Activated CD8-positive, alpha-beta memory T cell treated with anti-CD3 and anti-CD28 coated beads, Interleukin-2, amount 10 ng/mL, durations not matched to agents 7 days and 5 days (primary cell): ENCODE data around the gene TSPAN16. TPM values are rescaled to one million over a fixed set of nuclear protein-coding genes. Genes with fewer than 3 reads are reported as not detected.
"Not testable (repeated sequence)": the region's sequence is repeated elsewhere in the genome, so short reads cannot be mapped to it uniquely, and the experiment has no call there.

Experiments used
- ATAC-seq: fragments of 150-1000 bp; cut with Tn5 transposase; one replicate; pipeline ENCODE4 v1.10.0; 2021; ENCODE audit warnings: moderate library complexity
- CTCF ChIA-PET: fragments of 350-600 bp; sonication (Branson Sonifier 250); formaldehyde crosslinking; loops from one replicate; lab custom pipeline; 2021; ENCODE audit warnings: antibody characterized with exemption; lab: Charles Lee
- DNase-seq: peaks from one replicate; pipeline ENCODE4 v3.0.0-alpha.2; 2020
- H3K27ac Mint-ChIP-seq: one replicate; pipeline ENCODE4 v1.8.0; 2021; ENCODE audit warnings: mild to moderate bottlenecking, mixed read lengths
- H3K27me3 Mint-ChIP-seq: one replicate; pipeline ENCODE4 v1.8.0; 2021; ENCODE audit warnings: mixed read lengths
- H3K36me3 Mint-ChIP-seq: one replicate; pipeline ENCODE4 v1.8.0; 2021; ENCODE audit warnings: mild to moderate bottlenecking, mixed read lengths
- H3K4me1 Mint-ChIP-seq: one replicate; pipeline ENCODE4 v1.8.0; 2021; ENCODE audit warnings: mixed read lengths
- H3K4me3 Mint-ChIP-seq: one replicate; pipeline ENCODE4 v1.8.0; 2021; ENCODE audit warnings: mild to moderate bottlenecking, moderate library complexity, mixed read lengths
- H3K9me3 Mint-ChIP-seq: one replicate; pipeline ENCODE4 v1.8.0; 2022; ENCODE audit warnings: low read depth, mixed read lengths
- total RNA-seq, 2 experiments: library from RNA; stranded (reverse); gene quantifications; one replicate each; pipeline ENCODE4 v1.2.3, GENCODE V29; 2021

TSPAN16 gene
- total RNA-seq, 2 experiments from 2014 or later, result not detected

GRCh38 chr19:11330127-11330526 lies 34.2 kb downstream of the TSPAN16 start:
- ATAC-seq, result no peak
- H3K9me3 Mint-ChIP-seq, result no peaks in the 10 kb centered on the region

DNA sequence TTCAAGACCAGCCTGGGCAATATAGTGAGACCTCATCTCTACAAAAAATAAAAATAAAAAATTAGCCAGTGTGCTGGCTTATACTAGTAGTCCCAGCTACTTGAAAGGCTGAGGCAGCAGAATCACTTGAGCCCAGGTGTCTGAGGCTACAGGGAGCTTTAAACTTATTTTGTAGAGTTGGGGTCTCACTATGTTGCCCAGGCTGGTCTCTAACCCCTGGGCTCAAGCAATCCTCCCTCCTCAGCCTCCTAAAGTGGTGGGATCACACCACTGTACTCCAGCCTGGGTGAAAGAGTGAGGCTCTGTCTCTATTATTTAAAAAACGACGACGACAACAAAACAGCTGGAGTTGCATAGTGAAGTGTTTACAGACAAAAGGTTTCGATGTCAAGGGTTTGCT lies 35.5 kb downstream of the TSPAN16 start:
- ATAC-seq (no peak), DNase-seq (no peak)
- H3K4me3 Mint-ChIP-seq, result no peak overlapping the region
- CTCF ChIA-PET, result interaction anchor here (1.2 to 1.4 kb wide), 2 partner anchors 8 to 9 kb away, joined by 3 to 5 read pairs; partner anchors contain the start of gene RAB3D
- no peaks in the 10 kb centered on the region for H3K27me3 Mint-ChIP-seq
- peaks cover 13% of the 10 kb centered on the region for H3K36me3 Mint-ChIP-seq
- H3K4me1 Mint-ChIP-seq, result no peaks in the 10 kb centered on the region
- no peak overlapping the region for H3K27ac Mint-ChIP-seq
- no peaks in the 10 kb centered on the region for H3K9me3 Mint-ChIP-seq

More at GRCh38 chr19:11330127-11330526, 34.2 kb downstream of the TSPAN16 start:
- no peaks in the 10 kb centered on the region for H3K27me3 Mint-ChIP-seq
- peaks cover 4% of the 10 kb centered on the region for H3K36me3 Mint-ChIP-seq
- no peak for DNase-seq
- H3K4me1 Mint-ChIP-seq, result no peaks in the 10 kb centered on the region
- CTCF ChIA-PET, result interaction anchor here (1.2 kb wide), 1 partner anchor 51 kb away, joined by 3 read pairs; no protein-coding TSS in a partner anchor
- H3K27ac Mint-ChIP-seq, result no peak overlapping the region
- H3K4me3 Mint-ChIP-seq, result no peak overlapping the region

DNA sequence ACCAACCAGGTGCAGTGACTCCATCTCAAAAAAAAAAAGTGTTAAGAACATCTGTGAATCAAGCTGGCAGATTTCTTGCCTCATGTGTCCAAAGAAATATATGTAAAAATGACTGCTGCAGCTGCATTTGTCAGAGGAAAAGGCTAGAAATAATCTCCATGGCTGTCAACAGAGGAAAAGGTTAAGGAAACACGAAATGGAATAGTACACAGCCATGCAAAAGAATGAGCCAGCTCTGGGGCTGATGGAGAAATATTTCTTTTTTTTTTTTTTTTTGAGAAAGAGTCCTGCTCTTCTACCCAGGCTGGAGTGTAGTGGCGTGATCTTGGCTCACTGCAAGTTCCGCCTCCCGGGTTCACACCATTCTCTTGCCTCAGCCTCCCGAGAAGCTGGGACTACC lies 36.9 kb downstream of the TSPAN16 start:
- CTCF ChIA-PET, result interaction anchor here (0.7 to 1.2 kb wide), 3 partner anchors 39 to 202 kb away, joined by 3 to 4 read pairs (median 4); no protein-coding TSS in a partner anchor
- peaks cover 10% of the 10 kb centered on the region for H3K4me1 Mint-ChIP-seq

DNA sequence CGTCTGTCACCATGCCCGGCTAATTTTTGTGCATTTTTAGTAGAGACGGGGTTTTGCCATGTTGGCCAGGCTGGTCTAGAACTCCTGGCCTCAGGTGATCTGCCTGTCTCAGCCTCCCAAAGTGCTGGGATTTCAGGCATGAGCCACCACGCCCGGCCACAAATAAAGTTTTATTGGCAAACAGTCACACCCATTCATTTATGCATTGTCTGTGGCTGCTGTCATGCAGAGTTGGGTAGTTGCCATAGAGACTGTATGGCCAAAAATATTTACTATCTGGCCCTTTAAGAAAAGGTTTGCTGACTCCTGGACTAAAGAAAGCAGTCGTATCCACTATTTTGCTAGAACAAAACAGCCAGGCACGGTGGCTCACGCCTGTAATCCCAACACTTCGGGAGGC lies 37.9 kb downstream of the TSPAN16 start:
- CTCF ChIA-PET, result interaction anchor here (1.0 kb wide), 1 partner anchor 48 kb away, joined by 4 read pairs; no protein-coding TSS in a partner anchor
- peaks cover 14% of the 10 kb centered on the region for H3K4me1 Mint-ChIP-seq
- ATAC-seq, result not testable (repeated sequence)

More for the DNA sequence above, 36.9 kb downstream of the TSPAN16 start:
- no peaks in the 10 kb centered on the region for H3K27me3 Mint-ChIP-seq
- ATAC-seq (no peak), DNase-seq (no peak)
- H3K36me3 Mint-ChIP-seq, result peaks cover 16% of the 10 kb centered on the region
- H3K4me3 Mint-ChIP-seq, result no peak overlapping the region
- H3K27ac Mint-ChIP-seq, result no peak overlapping the region
- no peaks in the 10 kb centered on the region for H3K9me3 Mint-ChIP-seq

GRCh38 chr19:11335449-11336146 lies 39.6 kb downstream of the TSPAN16 start:
- Mint-ChIP-seq H3K4me1 (peaks cover 21% of the 10 kb centered on the region), H3K27ac (no peak overlapping the region), H3K9me3 (no peaks in the 10 kb centered on the region), H3K27me3 (no peaks in the 10 kb centered on the region), H3K4me3 (no peak overlapping the region), H3K36me3 (peaks cover 16% of the 10 kb centered on the region)
- no peak for ATAC-seq
- no peak for DNase-seq
- CTCF ChIA-PET, result no interaction called here

More for the DNA sequence above, 37.9 kb downstream of the TSPAN16 start:
- not testable (repeated sequence) for H3K27me3 Mint-ChIP-seq, H3K4me3 Mint-ChIP-seq, DNase-seq, H3K9me3 Mint-ChIP-seq
- H3K27ac Mint-ChIP-seq, result peak overlapping the region; percentile 15
- H3K36me3 Mint-ChIP-seq, result peaks cover 16% of the 10 kb centered on the region

GRCh38 chr19:11337080-11337479 lies 41.1 kb downstream of the TSPAN16 start:
- H3K36me3 Mint-ChIP-seq, result peaks cover 16% of the 10 kb centered on the region
- ATAC-seq (peak; percentile 31), DNase-seq (peak; percentile 54)
- H3K27me3 Mint-ChIP-seq, result no peaks in the 10 kb centered on the region
- peaks cover 21% of the 10 kb centered on the region for H3K4me1 Mint-ChIP-seq
- H3K9me3 Mint-ChIP-seq, result no peaks in the 10 kb centered on the region
- H3K27ac Mint-ChIP-seq, result no peak overlapping the region
- CTCF ChIA-PET, result interaction anchor here (0.7 to 1.1 kb wide), 2 partner anchors 9 to 76 kb away, joined by 3 read pairs; partner anchors contain the start of genes CCDC159 and TMEM205
- H3K4me3 Mint-ChIP-seq, result no peak overlapping the region

DNA sequence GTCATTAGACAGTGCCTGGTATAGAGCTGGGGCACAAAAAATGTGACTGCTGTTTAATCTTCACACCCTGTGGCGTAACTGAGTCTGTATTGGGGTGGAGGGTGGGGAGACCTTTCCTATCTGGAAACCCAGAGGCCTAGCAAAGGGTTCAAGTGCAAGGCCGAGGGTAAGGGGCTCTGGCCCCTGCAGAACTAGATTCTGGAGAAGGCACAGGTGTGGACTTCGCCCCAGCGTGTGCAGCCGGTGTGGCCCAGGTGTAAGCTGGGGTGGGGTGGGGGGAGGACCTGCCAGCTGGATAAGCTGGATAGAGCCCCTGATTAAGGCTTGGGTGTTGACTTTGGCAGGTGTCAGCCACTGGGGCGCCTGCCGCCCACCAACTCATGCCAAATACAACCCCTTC lies 42.2 kb downstream of the TSPAN16 start:
- no peak for DNase-seq

DNA sequence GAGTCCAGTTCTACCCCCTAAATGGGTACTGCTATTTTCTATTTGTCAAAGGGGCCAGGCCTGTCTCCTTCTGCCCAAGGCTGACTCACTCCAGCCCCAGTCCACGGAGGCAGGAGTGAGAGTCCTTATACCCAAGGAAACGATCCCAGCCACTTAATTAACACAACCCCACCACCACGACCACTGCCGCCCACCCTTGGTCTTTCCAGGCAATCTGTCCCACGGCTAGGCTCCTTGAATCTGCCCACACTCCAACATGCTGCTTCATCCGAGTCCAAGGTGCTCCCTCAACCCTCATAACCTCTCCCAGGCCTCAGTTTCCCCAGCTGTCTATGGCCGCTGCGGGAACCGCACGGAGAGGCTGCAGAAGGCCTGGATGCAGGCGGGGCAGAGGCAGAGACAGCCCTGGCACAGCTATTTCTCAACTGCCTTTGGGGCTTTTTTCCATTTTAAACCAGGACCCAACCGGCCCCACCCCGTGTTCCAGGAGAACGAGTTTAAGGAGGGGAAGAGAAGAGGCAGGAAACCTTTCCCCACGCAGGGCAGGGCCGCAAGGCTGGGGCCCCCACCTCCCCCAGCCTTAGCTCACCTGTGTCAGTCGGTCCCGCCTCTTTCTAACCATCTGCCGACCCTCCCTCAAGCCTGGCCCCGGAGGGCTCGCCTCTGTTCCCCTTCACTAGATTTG lies 42.8 kb downstream of the TSPAN16 start:
- CTCF ChIA-PET, result interaction anchor here (1.1 to 2.5 kb wide), 3 partner anchors 36 to 42 kb away, joined by 3 to 11 read pairs (median 3); partner anchors contain the start of gene SWSAP1
- Mint-ChIP-seq H3K36me3 (peaks cover 14% of the 10 kb centered on the region), H3K27ac (no peak overlapping the region), H3K9me3 (no peaks in the 10 kb centered on the region), H3K4me3 (peak overlapping the region; percentile 72), H3K4me1 (peaks cover 21% of the 10 kb centered on the region), H3K27me3 (no peaks in the 10 kb centered on the region)
- no peak for ATAC-seq
- DNase-seq, result no peak

More for the DNA sequence above, 42.2 kb downstream of the TSPAN16 start:
- peaks cover 14% of the 10 kb centered on the region for H3K36me3 Mint-ChIP-seq
- H3K27ac Mint-ChIP-seq, result no peak overlapping the region
- H3K4me3 Mint-ChIP-seq, result no peak overlapping the region
- H3K27me3 Mint-ChIP-seq, result no peaks in the 10 kb centered on the region
- CTCF ChIA-PET, result interaction anchor here (2.5 kb wide), 1 partner anchor 43 kb away, joined by 11 read pairs; no protein-coding TSS in a partner anchor
- H3K9me3 Mint-ChIP-seq, result no peaks in the 10 kb centered on the region
- ATAC-seq, result no peak
- peaks cover 21% of the 10 kb centered on the region for H3K4me1 Mint-ChIP-seq

GRCh38 chr19:11339254-11340098 lies 43.5 kb downstream of the TSPAN16 start, which contains the start of gene RAB3D:
Gene RAB3D (minus strand): TSS chr19:11339657. CDS start chr19:11337399, 2,258 bp downstream.
- Mint-ChIP-seq H3K9me3 (no peaks in the 10 kb centered on the region), H3K4me1 (peaks cover 24% of the 10 kb centered on the region), H3K36me3 (peaks cover 14% of the 10 kb centered on the region), H3K4me3 (peak within 1 kb of the TSS; percentile 72), H3K27me3 (no peaks in the 10 kb centered on the region), H3K27ac (no peak within 1 kb of the TSS)
- peak; percentile 95 for ATAC-seq
- DNase-seq, result peak; percentile 89
- CTCF ChIA-PET, result interaction anchor here (0.7 to 2.5 kb wide), 7 partner anchors 8 to 59 kb away, joined by 3 to 11 read pairs (median 3); partner anchors contain the start of gene SWSAP1

GRCh38 chr19:11340099-11340467 lies 44.1 kb downstream of the TSPAN16 start:
- ATAC-seq, H3K9me3 Mint-ChIP-seq, DNase-seq, H3K27ac Mint-ChIP-seq, H3K27me3 Mint-ChIP-seq: not testable (repeated sequence)
- Mint-ChIP-seq H3K36me3 (peaks cover 12% of the 10 kb centered on the region), H3K4me3 (peak overlapping the region; percentile 72), H3K4me1 (peaks cover 25% of the 10 kb centered on the region)
- CTCF ChIA-PET, result interaction anchor here (0.7 to 2.5 kb wide), 7 partner anchors 9 to 59 kb away, joined by 3 to 11 read pairs (median 3); partner anchors contain the start of gene SWSAP1

GRCh38 chr19:11342429-11342828 lies 46.5 kb downstream of the TSPAN16 start:
- no peak overlapping the region for H3K4me3 Mint-ChIP-seq
- H3K9me3 Mint-ChIP-seq, result no peaks in the 10 kb centered on the region
- DNase-seq (no peak), ATAC-seq (no peak)
- H3K36me3 Mint-ChIP-seq, result no peaks in the 10 kb centered on the region
- H3K4me1 Mint-ChIP-seq, result peaks cover 36% of the 10 kb centered on the region
- CTCF ChIA-PET, result no interaction called here
- no peaks in the 10 kb centered on the region for H3K27me3 Mint-ChIP-seq
- H3K27ac Mint-ChIP-seq, result no peak overlapping the region

DNA sequence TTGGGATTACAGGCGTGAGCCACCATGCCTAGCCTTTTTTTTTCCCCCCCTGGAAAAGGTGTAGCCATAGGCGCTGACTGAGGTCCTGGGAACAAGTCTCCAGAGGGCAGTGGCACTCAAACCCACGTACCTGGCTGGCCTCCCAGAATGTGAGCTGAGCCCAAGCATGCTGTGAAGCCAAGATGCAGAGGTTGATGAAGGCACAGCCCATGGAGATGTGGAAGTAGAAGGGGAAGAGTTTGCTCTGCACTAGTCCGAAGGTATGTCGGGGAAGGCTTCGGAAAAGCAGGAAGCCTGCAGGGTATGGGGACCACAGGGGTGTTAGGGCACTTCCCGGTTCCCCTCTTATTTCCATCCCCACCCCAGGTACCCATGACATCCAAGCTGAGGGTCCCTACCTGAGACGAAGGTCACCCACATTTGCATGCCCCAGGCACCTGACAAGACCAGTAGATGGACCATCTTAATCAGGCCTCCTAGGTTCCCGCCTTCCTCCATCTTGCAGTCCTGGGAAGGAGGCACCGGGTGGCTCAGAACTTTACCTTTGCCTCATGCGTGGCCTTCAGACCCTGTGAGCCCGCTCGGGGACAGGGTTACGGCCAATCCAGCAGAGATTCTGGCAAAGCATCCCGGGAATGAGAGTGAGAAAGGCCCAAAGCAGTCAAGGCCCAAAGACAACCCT lies 49.3 kb downstream of the TSPAN16 start:
- no peak for DNase-seq
- peaks cover 21% of the 10 kb centered on the region for H3K4me1 Mint-ChIP-seq
- no peak for ATAC-seq
- peak overlapping the region; percentile 92 for H3K4me3 Mint-ChIP-seq
- H3K27ac Mint-ChIP-seq, result peak overlapping the region; percentile 95
- peaks cover 5% of the 10 kb centered on the region for H3K9me3 Mint-ChIP-seq
- CTCF ChIA-PET, result interaction anchor here (1.1 to 2.3 kb wide), 6 partner anchors 24 to 219 kb away, joined by 3 to 9 read pairs (median 4); partner anchors contain the start of gene SWSAP1
- peaks cover 3% of the 10 kb centered on the region for H3K36me3 Mint-ChIP-seq
- no peaks in the 10 kb centered on the region for H3K27me3 Mint-ChIP-seq
